ENCODE measurements around the gene ARHGEF28. TPM values are rescaled to one million over a fixed set of nuclear protein-coding genes. Genes with fewer than 3 reads are reported as not detected.

ARHGEF28 gene
- total RNA-seq, 1 experiment from 2014 or later: 6.1 TPM

DNA sequence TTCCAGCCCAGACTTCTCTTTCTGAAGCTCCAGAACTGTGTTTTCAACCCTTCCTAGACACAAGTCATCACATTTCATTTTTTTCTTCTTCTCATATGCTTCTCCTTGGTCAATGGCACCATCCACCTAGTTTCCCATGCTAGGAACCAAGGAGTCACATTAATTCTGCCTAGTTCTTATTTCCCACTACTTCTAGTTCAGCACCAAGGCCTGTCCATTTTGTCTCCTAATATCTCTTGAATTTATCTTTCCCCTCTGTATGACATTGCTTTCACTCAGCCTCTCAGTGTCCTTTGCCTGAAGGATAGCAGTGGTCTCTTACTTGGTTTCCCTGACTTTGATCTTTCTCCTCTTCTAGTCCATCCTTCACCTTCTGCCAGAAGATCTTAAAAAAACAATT is 38.8 kb downstream of the ARHGEF28 start (continued):
- TF ChIP-seq EZH2 (IDR thresholded peaks at IDR 0.05): no peak

- DNase-seq (ENCODE audit: low read depth, low spot score) (no peak), ATAC-seq (no peak)
- H3K27ac ChIP-seq (ENCODE audit: low read depth, low read length): no peak overlapping the region
- intact Hi-C loops (cut with micrococcal nuclease): no loop called here
- no peaks in the 10 kb centered on the region for H3K27me3 ChIP-seq (ENCODE audit: insufficient read depth, low read length)
- ChIA-PET CTCF (no interaction called here), RAD21 (ENCODE audit: low non-redundant PET in 1 of 2, low total read pairs in 2 of 2, uncharacterized antibody in 2 of 2, unreplicated experiment in 2 of 2) (no interaction called here), POLR2A (no interaction called here)
- no peaks in the 10 kb centered on the region for H3K9me2 ChIP-seq (ENCODE audit: insufficient read depth)
- H3K9me3 ChIP-seq (ENCODE audit: control insufficient read depth in 1 of 2, insufficient read depth in 1 of 2, low read depth in 1 of 2, low read length in 2 of 2): no peaks in the 10 kb centered on the region
- H3K4me3 ChIP-seq (replicated peaks in 1 of 2; ENCODE audit: low read depth in 1 of 2, low read length in 2 of 2): no peak overlapping the region
- no peaks in the 10 kb centered on the region for H4K20me1 ChIP-seq (ENCODE audit: insufficient read depth)
- H2AFZ ChIP-seq (ENCODE audit: low read depth, low read length, poor library complexity, severe bottlenecking): no peak overlapping the region
- H3K79me2 ChIP-seq (ENCODE audit: insufficient read depth, low read length): no peaks in the 10 kb centered on the region
- H3K36me3 ChIP-seq (ENCODE audit: control insufficient read depth in 1 of 2, insufficient read depth in 2 of 2, low read length in 2 of 2): no peaks in the 10 kb centered on the region
- H3K4me1 ChIP-seq (ENCODE audit: control insufficient read depth in 1 of 2, insufficient read depth in 2 of 2, low read length in 2 of 2): peaks cover 0 to 4% of the 10 kb centered on the region in 2 experiments; a peak in 1 of 4 replicates
- no TSS peak for BruUV-seq (replicated peaks)
- no peak for TF ChIP-seq ATF3 (IDR thresholded peaks at IDR 0.05)
- TF ChIP-seq SIN3A (IDR thresholded peaks at IDR 0.05; ENCODE audit: low read depth): no peak
- TF ChIP-seq ZBTB33 (IDR thresholded peaks at IDR 0.05; ENCODE audit: extremely low read depth, insufficient replicate concordance, low read length): no peak
- TF ChIP-seq ZFX (IDR thresholded peaks at IDR 0.05): no peak
- TF ChIP-seq RAD21 (IDR thresholded peaks at IDR 0.05; ENCODE audit: low read depth): no peak
- TF ChIP-seq SP1 (IDR thresholded peaks at IDR 0.05; ENCODE audit: low read depth): no peak
- TF ChIP-seq ELF1 (IDR thresholded peaks at IDR 0.05; ENCODE audit: borderline replicate concordance, low read depth): no peak
- TF ChIP-seq FOSL1 (IDR thresholded peaks at IDR 0.05; ENCODE audit: low read depth): no peak
- no peak for TF ChIP-seq MAX (IDR thresholded peaks at IDR 0.05)
- no peak for TF ChIP-seq POLR2AphosphoS5 (IDR thresholded peaks at IDR 0.05; ENCODE audit: low read depth, low read length)
- TF ChIP-seq CBX3 (IDR thresholded peaks at IDR 0.05; ENCODE audit: low read depth): no peak
- TF ChIP-seq ZNF274 (IDR thresholded peaks at IDR 0.05; ENCODE audit: low read depth, low read length): no peak
- no peak for TF ChIP-seq EZH2phosphoT487 (IDR thresholded peaks at IDR 0.05; ENCODE audit: borderline replicate concordance)
- TF ChIP-seq JUND (IDR thresholded peaks at IDR 0.05): no peak
- no peak for TF ChIP-seq POLR2A (IDR thresholded peaks at IDR 0.05; ENCODE audit: borderline replicate concordance, extremely low read depth, insufficient read depth, insufficient read length)
- no peak for TF ChIP-seq TCF7L2 (IDR thresholded peaks at IDR 0.05; ENCODE audit: borderline replicate concordance, extremely low read depth, insufficient read depth, insufficient read length)
- TF ChIP-seq SRF (IDR thresholded peaks at IDR 0.05; ENCODE audit: low read depth): no peak
- TF ChIP-seq CEBPB (IDR thresholded peaks at IDR 0.05; ENCODE audit: low read depth): no peak
- no peak overlapping the region for H3K4me2 ChIP-seq (ENCODE audit: low read length)
- H3K9ac ChIP-seq (ENCODE audit: low read length): no peak overlapping the region
Observed at GRCh38 chr5:73666891-73667290, 40.9 kb downstream of the ARHGEF28 start.
